Mucosa of rectum (tissue), 2 donors: ENCODE data around the gene MTG1.

Experiments
- H3K27ac ChIP-seq, 2 donors: one replicate each; pipeline ENCODE4 v1.7.0; 2013; ENCODE audit warnings: inconsistent platforms in 2 of 2, low read depth in 2 of 2, low read length in 2 of 2
- H3K27me3 ChIP-seq, 2 donors: one replicate each; pipeline ENCODE4 v1.7.0; 2013; ENCODE audit warnings: low read length in 2 of 2; ENCODE audit not compliant: control insufficient read depth in 2 of 2, insufficient read depth in 2 of 2
- H3K36me3 ChIP-seq, 2 donors: one replicate each; pipeline ENCODE4 v1.7.0; 2013; ENCODE audit warnings: low read length in 2 of 2; ENCODE audit not compliant: control insufficient read depth in 2 of 2, insufficient read depth in 2 of 2
- H3K4me1 ChIP-seq, 2 donors: one replicate each; pipeline ENCODE4 v1.7.0; 2013; ENCODE audit warnings: low read length in 2 of 2, mild to moderate bottlenecking in 1 of 2; ENCODE audit not compliant: control insufficient read depth in 2 of 2, insufficient read depth in 2 of 2
- H3K4me3 ChIP-seq, 2 donors: one replicate each; pipeline ENCODE4 v1.7.0; 2013; ENCODE audit warnings: low read length in 2 of 2
- H3K9ac ChIP-seq, 2 donors: one replicate each; pipeline ENCODE4 v1.7.0; 2013; ENCODE audit warnings: low read length in 2 of 2, low read depth in 1 of 2, mild to moderate bottlenecking in 1 of 2
- H3K9me3 ChIP-seq, 2 donors: one replicate each; pipeline ENCODE4 v1.7.0; 2013; ENCODE audit warnings: low read length in 2 of 2; ENCODE audit not compliant: control insufficient read depth in 2 of 2
- donor health status: healthy.
- donor health status: Normal muscosa, but diverticular disease.

The MTG1 gene

GRCh38 chr10:133400624-133401424, 6.9 kb downstream of the MTG1 start:
- Histone ChIP-seq H3K27ac (peak overlapping the region; percentile 37 to 67), H3K4me1 (no peaks in the 10 kb centered on the region), H3K36me3 (peaks cover 36 to 46% of the 10 kb centered on the region in 2 donors), H3K27me3 (no peaks in the 10 kb centered on the region), H3K9ac (no peak overlapping the region), H3K4me3 (no peak overlapping the region), H3K9me3 (no peaks in the 10 kb centered on the region)

DNA sequence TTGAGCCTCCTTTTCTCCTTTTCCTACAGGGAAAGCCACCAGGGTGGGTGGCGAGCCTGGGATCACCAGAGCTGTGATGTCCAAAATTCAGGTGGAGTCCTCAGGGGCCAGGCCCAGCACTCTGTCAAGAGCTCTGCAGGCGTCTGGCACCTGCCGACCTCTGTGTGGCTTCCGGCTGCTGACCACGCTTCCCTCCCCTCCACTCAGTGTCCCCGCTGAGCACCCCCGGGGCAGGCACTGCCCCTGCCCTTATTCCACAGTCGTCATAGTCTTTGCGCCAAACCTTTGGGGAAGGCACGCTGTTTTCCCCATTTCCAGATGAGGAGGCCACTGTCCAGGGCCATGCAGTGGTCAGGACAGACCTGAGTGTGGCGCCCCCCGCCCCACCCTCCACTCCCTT, 7.5 kb downstream of the MTG1 start:
- H3K27ac ChIP-seq, result peak overlapping the region in 1 of 2 donors; percentile 67
- H3K4me1 ChIP-seq, result no peaks in the 10 kb centered on the region
- H3K27me3 ChIP-seq, result no peaks in the 10 kb centered on the region
- no peak overlapping the region for H3K9ac ChIP-seq
- H3K4me3 ChIP-seq, result no peak overlapping the region
- no peaks in the 10 kb centered on the region for H3K9me3 ChIP-seq
- H3K36me3 ChIP-seq, result peaks cover 36 to 41% of the 10 kb centered on the region in 2 donors

GRCh38 chr10:133401981-133402725, 8.2 kb downstream of the MTG1 start:
- H3K4me1 ChIP-seq, result no peaks in the 10 kb centered on the region
- H3K9ac ChIP-seq, result no peak overlapping the region
- H3K9me3 ChIP-seq, result no peaks in the 10 kb centered on the region
- no peak overlapping the region for H3K4me3 ChIP-seq
- H3K36me3 ChIP-seq, result peaks cover 35 to 36% of the 10 kb centered on the region in 2 donors
- peak overlapping the region in 1 of 2 donors; percentile 67 for H3K27ac ChIP-seq
- no peaks in the 10 kb centered on the region for H3K27me3 ChIP-seq

DNA sequence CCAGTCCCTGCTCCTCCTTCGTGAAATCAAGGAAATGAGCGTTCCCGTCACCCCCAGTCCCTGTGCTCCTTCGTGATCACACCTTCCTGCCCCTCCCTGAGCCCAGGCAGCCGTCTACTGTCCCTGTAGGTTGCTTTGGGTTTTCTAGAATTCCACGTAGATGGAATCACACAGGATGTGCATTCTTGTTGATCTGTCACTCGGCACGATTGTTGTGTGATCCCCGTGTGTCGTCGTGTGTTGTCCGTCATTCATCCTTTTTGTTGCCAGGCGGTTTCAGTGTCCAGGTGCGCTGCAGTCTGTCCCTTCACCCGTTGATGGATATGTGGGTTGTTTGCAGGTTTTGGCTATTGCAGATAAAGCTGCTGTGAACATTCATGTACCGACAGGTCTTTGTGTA, 9.4 kb downstream of the MTG1 start:
- no peaks in the 10 kb centered on the region for H3K9me3 ChIP-seq
- H3K4me1 ChIP-seq, result no peaks in the 10 kb centered on the region
- peaks cover 34 to 35% of the 10 kb centered on the region in 2 donors for H3K36me3 ChIP-seq
- H3K27ac ChIP-seq, result no peak overlapping the region
- H3K27me3 ChIP-seq, result no peaks in the 10 kb centered on the region
- no peak overlapping the region for H3K4me3 ChIP-seq
- no peak overlapping the region for H3K9ac ChIP-seq

- H3K9me3 ChIP-seq, result no peaks in the 10 kb centered on the region
- H3K9ac ChIP-seq, result no peak overlapping the region
- H3K4me3 ChIP-seq, result no peak overlapping the region
- H3K4me1 ChIP-seq, result no peaks in the 10 kb centered on the region
- no peaks in the 10 kb centered on the region for H3K27me3 ChIP-seq
- H3K36me3 ChIP-seq, result peaks cover 30 to 35% of the 10 kb centered on the region in 2 donors
- H3K27ac ChIP-seq, result no peak overlapping the region
Observed at GRCh38 chr10:133403784-133404183, 9.8 kb downstream of the MTG1 start.

DNA sequence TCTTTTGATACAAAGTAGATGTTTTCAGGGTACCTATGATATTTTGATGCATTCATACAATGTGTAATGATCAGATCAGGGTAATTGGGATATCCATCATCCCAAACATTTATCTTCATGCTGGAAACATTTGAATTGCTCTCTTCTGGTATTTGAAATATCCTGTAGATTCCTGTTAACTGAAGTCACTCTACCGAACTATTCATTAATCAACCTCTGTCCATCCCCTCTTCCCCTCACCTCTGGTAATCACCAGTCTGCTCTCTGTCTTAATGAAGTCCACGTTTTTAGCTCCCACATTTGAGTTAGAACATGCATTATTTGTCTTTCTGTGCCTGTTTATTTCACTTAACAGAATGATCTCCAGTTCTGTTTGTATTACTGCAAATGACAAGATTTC, 11.3 kb downstream of the MTG1 start:
- Histone ChIP-seq H3K4me1 (no peaks in the 10 kb centered on the region), H3K9ac (no peak overlapping the region), H3K36me3 (peaks cover 23 to 36% of the 10 kb centered on the region in 2 donors), H3K27me3 (no peaks in the 10 kb centered on the region), H3K27ac (no peak overlapping the region), H3K4me3 (no peak overlapping the region), H3K9me3 (no peaks in the 10 kb centered on the region)

DNA sequence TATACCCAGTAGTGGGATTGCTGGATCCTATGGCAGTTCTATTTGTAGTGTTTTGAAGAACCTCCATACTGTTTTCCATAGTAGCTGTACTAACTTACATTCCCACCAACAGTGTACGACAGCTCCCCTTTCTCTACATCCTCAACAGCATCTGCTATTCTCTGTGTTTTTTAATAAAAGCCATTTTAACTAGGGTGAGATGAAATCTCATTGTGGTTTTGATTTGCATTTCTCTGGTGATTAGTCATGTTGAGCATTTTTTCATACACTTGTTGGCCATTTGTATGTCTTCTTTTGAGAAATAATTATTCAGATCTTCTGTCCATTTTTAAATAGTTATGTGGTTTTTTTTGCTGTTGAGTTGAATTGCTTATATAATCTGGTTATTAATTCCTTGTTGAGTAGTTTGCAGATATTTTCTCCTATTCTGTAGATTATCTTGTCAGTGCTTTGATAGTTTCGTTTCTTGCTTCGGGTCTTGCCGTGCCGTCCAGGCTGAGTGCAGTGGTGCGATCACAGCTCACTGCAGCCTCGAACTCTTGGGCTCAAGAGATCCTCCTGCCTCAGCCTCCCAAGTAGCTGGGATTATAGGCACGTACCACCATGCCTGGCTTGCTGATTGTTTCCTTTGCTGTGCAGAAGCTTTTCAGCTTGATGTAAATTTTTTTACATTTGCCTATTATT, 12.0 kb downstream of the MTG1 start:
- Histone ChIP-seq H3K9ac (no peak overlapping the region), H3K27ac (no peak overlapping the region), H3K36me3 (peaks cover 24 to 38% of the 10 kb centered on the region in 2 donors)

GRCh38 chr10:133411523-133412380, 17.8 kb downstream of the MTG1 start:
- Histone ChIP-seq H3K9me3 (peaks cover 2 to 5% of the 10 kb centered on the region in 2 donors), H3K9ac (no peak overlapping the region), H3K27me3 (no peaks in the 10 kb centered on the region), H3K27ac (no peak overlapping the region), H3K4me1 (no peaks in the 10 kb centered on the region), H3K36me3 (peaks cover 26 to 46% of the 10 kb centered on the region in 2 donors), H3K4me3 (no peak overlapping the region)

More for the DNA sequence above, 12.0 kb downstream of the MTG1 start:
- no peaks in the 10 kb centered on the region for H3K4me1 ChIP-seq
- H3K4me3 ChIP-seq, result no peak overlapping the region
- no peaks in the 10 kb centered on the region for H3K9me3 ChIP-seq
- H3K27me3 ChIP-seq, result no peaks in the 10 kb centered on the region

GRCh38 chr10:133412381-133412711, 18.4 kb downstream of the MTG1 start:
- H3K27ac ChIP-seq, result no peak overlapping the region
- H3K9ac ChIP-seq, result no peak overlapping the region
- H3K9me3 ChIP-seq, result peaks cover 2 to 5% of the 10 kb centered on the region in 2 donors
- no peaks in the 10 kb centered on the region for H3K4me1 ChIP-seq
- no peak overlapping the region for H3K4me3 ChIP-seq
- no peaks in the 10 kb centered on the region for H3K27me3 ChIP-seq
- H3K36me3 ChIP-seq, result peaks cover 26 to 46% of the 10 kb centered on the region in 2 donors
